WTC11 (cell line): ENCODE measurements around the gene CHPT1.

Experiments
- CREB1 ChIP-seq: sonication (generic); formaldehyde crosslinking; IDR thresholded peaks from 2 replicates; pipeline ENCODE4 v1.8.0; 2023; ENCODE audit warnings: mild to moderate bottlenecking, missing genetic modification reagents
- IRF2 ChIP-seq: sonication (generic); formaldehyde crosslinking; IDR thresholded peaks from 2 replicates; pipeline ENCODE4 v1.8.0; 2022; ENCODE audit warnings: low read depth, missing genetic modification reagents, borderline replicate concordance
- JUN ChIP-seq: sonication (generic); formaldehyde crosslinking; IDR thresholded peaks from 2 replicates; pipeline ENCODE4 v1.8.0; 2023; ENCODE audit warnings: mild to moderate bottlenecking, missing genetic modification reagents
- NFYB ChIP-seq: sonication (generic); formaldehyde crosslinking; conservative IDR thresholded peaks from 2 replicates; pipeline ENCODE4 v1.8.0; 2022; ENCODE audit warnings: low read depth, missing genetic modification reagents
- NR2C2 ChIP-seq: sonication (generic); formaldehyde crosslinking; IDR thresholded peaks from 2 replicates; pipeline ENCODE4 v1.8.0; 2022; ENCODE audit warnings: mild to moderate bottlenecking, missing genetic modification reagents
- TEAD4 ChIP-seq: sonication (generic); formaldehyde crosslinking; IDR thresholded peaks from 2 replicates; pipeline ENCODE4 v1.8.0; 2022; ENCODE audit warnings: mild to moderate bottlenecking, missing genetic modification reagents
- ZNF121 ChIP-seq: sonication (generic); formaldehyde crosslinking; IDR thresholded peaks from 2 replicates; pipeline ENCODE4 v1.8.0; 2023; ENCODE audit warnings: missing genetic modification reagents
- ZNF263 ChIP-seq: sonication (generic); formaldehyde crosslinking; IDR thresholded peaks from 2 replicates; pipeline ENCODE4 v1.8.1; 2022; ENCODE audit warnings: low read depth, mild to moderate bottlenecking, moderate library complexity, missing genetic modification reagents
- ZNF416 ChIP-seq: fragments of 250-450 bp; sonication (Bioruptor Pico); IDR thresholded peaks from 2 replicates; pipeline ENCODE4 v1.9.0; 2021; ENCODE audit warnings: mild to moderate bottlenecking, inconsistent platforms
- TF ChIP-seq, protein P1 (sequence below): sonication (generic); formaldehyde crosslinking; IDR thresholded peaks from 2 replicates; pipeline ENCODE4 v1.8.0; 2022; ENCODE audit warnings: mild to moderate bottlenecking, missing genetic modification reagents
- TF ChIP-seq, protein P2 (sequence below): fragments of 200-600 bp; IDR thresholded peaks from 2 replicates; pipeline ENCODE4 v1.8.0; 2022; ENCODE audit warnings: antibody characterized with exemption
- TF ChIP-seq, protein P3 (sequence below): sonication (generic); formaldehyde crosslinking; IDR thresholded peaks from 2 replicates; pipeline ENCODE4 v1.8.0; 2023; ENCODE audit warnings: mild to moderate bottlenecking, missing genetic modification reagents

DNA sequence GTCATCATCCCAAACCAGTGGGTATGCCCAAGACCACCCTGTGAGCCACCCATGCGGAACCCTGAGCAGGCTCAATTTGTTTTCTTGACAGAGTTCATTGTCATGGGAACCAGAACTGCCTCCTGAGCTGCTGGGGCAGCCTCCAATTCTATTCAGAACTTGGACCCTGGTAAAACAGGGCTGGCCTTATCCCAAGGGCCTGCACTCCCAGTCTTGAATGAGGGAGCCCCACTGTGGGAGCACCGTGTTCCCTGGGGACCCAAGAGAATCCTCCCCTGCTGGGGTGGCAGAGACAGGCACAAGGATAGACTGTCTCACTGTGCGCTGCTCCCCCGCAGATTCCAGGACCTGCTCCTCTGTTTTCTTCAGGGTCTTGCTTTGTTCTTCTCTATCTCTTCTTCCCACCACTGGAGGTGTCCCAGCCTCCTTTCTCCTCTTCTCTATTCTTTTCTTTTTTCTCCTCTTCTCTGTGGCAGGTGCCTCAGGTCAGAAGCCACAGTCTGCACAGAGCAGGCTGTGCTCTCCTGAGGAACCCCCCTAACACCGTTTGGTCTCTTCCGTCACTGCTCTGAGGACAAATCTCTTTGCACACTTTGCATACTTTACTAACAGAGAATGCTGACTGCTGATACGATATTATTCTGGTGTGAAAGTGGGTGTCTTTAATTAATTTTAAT, 31.2 kb upstream of the CHPT1 start:
- TF ChIP-seq TEAD4 (CRISPR knock-in tag) (no peak), ZNF416 (no peak), ZNF121 (CRISPR knock-in tag) (no peak), CREB1 (no peak), JUN (CRISPR knock-in tag) (no peak), NR2C2 (CRISPR knock-in tag) (no peak), IRF2 (CRISPR knock-in tag) (no peak), NFYB (CRISPR knock-in tag) (no peak), ZNF263 (CRISPR knock-in tag) (no peak)
- TF ChIP-seq, protein P1, sequence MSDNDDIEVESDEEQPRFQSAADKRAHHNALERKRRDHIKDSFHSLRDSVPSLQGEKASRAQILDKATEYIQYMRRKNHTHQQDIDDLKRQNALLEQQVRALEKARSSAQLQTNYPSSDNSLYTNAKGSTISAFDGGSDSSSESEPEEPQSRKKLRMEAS (CRISPR knock-in tag), result no peak
- TF ChIP-seq, protein P2, sequence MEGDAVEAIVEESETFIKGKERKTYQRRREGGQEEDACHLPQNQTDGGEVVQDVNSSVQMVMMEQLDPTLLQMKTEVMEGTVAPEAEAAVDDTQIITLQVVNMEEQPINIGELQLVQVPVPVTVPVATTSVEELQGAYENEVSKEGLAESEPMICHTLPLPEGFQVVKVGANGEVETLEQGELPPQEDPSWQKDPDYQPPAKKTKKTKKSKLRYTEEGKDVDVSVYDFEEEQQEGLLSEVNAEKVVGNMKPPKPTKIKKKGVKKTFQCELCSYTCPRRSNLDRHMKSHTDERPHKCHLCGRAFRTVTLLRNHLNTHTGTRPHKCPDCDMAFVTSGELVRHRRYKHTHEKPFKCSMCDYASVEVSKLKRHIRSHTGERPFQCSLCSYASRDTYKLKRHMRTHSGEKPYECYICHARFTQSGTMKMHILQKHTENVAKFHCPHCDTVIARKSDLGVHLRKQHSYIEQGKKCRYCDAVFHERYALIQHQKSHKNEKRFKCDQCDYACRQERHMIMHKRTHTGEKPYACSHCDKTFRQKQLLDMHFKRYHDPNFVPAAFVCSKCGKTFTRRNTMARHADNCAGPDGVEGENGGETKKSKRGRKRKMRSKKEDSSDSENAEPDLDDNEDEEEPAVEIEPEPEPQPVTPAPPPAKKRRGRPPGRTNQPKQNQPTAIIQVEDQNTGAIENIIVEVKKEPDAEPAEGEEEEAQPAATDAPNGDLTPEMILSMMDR, result no peak
- TF ChIP-seq, protein P3, sequence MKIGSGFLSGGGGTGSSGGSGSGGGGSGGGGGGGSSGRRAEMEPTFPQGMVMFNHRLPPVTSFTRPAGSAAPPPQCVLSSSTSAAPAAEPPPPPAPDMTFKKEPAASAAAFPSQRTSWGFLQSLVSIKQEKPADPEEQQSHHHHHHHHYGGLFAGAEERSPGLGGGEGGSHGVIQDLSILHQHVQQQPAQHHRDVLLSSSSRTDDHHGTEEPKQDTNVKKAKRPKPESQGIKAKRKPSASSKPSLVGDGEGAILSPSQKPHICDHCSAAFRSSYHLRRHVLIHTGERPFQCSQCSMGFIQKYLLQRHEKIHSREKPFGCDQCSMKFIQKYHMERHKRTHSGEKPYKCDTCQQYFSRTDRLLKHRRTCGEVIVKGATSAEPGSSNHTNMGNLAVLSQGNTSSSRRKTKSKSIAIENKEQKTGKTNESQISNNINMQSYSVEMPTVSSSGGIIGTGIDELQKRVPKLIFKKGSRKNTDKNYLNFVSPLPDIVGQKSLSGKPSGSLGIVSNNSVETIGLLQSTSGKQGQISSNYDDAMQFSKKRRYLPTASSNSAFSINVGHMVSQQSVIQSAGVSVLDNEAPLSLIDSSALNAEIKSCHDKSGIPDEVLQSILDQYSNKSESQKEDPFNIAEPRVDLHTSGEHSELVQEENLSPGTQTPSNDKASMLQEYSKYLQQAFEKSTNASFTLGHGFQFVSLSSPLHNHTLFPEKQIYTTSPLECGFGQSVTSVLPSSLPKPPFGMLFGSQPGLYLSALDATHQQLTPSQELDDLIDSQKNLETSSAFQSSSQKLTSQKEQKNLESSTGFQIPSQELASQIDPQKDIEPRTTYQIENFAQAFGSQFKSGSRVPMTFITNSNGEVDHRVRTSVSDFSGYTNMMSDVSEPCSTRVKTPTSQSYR (CRISPR knock-in tag), result no peak
